IMR-90 (cell line): ENCODE results near the gene PACSIN2. TPM values are rescaled to one million over a fixed set of nuclear protein-coding genes. Genes with fewer than 3 reads are reported as not detected.

Experiments used
- ATAC-seq: fragments of 200-7000 bp; cut with Tn5 transposase; 2 replicates; pipeline ENCODE4 v1.9.1; 2020; ENCODE audit warnings: low read depth, mild to moderate bottlenecking, moderate library complexity
- BruUV-seq: library from RNA; stranded (reverse); fragments of 400-500 nt; replicated peaks from 2 replicates; lab custom pipeline; 2021; lab: Mats Ljungman, UMichigan
- CTCF ChIA-PET: fragments of 300-600 bp; formaldehyde crosslinking; extraction: SDS; loops from one replicate; lab custom pipeline; 2021; ENCODE audit warnings: antibody characterized with exemption; lab: Yijun Ruan, JAX
- POLR2A ChIA-PET: fragments of 300-600 bp; sonication (Branson Sonifier 250); formaldehyde crosslinking; loops from one replicate; lab custom pipeline; 2022; ENCODE audit warnings: antibody characterized with exemption; ENCODE audit not compliant: unreplicated experiment; lab: Charles Lee
- DNase-seq: peaks from one replicate; pipeline ENCODE4 v3.0.0; 2013
- H2AFZ ChIP-seq: replicated peaks from 2 replicates; pipeline ENCODE3; 2013; ENCODE audit warnings: low read length, mild to moderate bottlenecking; ENCODE audit not compliant: poor library complexity
- H2AK5ac ChIP-seq: 2 replicates; pipeline ENCODE4 v1.6.1; 2013; ENCODE audit warnings: low read depth, low read length, inconsistent platforms
- H2AK9ac ChIP-seq: replicated peaks from 2 replicates; pipeline ENCODE3; 2013; ENCODE audit warnings: mild to moderate bottlenecking, low read depth, low read length, moderate library complexity; ENCODE audit not compliant: poor library complexity
- H2BK120ac ChIP-seq: 2 replicates; pipeline ENCODE4 v1.6.1; 2013; ENCODE audit warnings: low read depth, low read length, inconsistent platforms
- H2BK15ac ChIP-seq: 3 replicates; pipeline ENCODE4 v1.6.1; 2013; ENCODE audit warnings: low read depth, low read length, inconsistent platforms
- H2BK20ac ChIP-seq: 2 replicates; pipeline ENCODE4 v1.6.1; 2013; ENCODE audit warnings: low read depth, mild to moderate bottlenecking, inconsistent platforms, low read length, moderate library complexity
- H2BK5ac ChIP-seq: 2 replicates; pipeline ENCODE4 v1.6.1; 2013; ENCODE audit warnings: mild to moderate bottlenecking, low read depth, low read length, inconsistent platforms; ENCODE audit not compliant: poor library complexity, severe bottlenecking
- H3K14ac ChIP-seq: replicated peaks from 2 replicates; pipeline ENCODE4 v1.6.1; 2013; ENCODE audit warnings: low read depth, low read length, inconsistent platforms
- H3K18ac ChIP-seq: 2 replicates; pipeline ENCODE4 v1.6.1; 2013; ENCODE audit warnings: low read depth, low read length, control low read depth
- H3K23ac ChIP-seq: 2 replicates; pipeline ENCODE4 v1.6.1; 2013; ENCODE audit warnings: low read depth, low read length, inconsistent platforms
- H3K27ac ChIP-seq: 2 replicates; pipeline ENCODE4 v1.5.1; 2013; ENCODE audit warnings: mild to moderate bottlenecking, control low read depth, low read length; ENCODE audit not compliant: insufficient read depth
- H3K27me3 ChIP-seq: 2 replicates; pipeline ENCODE4 v1.6.1; 2013; ENCODE audit warnings: low read length; ENCODE audit not compliant: control insufficient read depth, insufficient read depth
- H3K36me3 ChIP-seq: 2 replicates; pipeline ENCODE4 v1.6.1; 2013; ENCODE audit warnings: low read length, mixed read lengths; ENCODE audit not compliant: control insufficient read depth, insufficient read depth
- H3K4ac ChIP-seq: 2 replicates; pipeline ENCODE4 v1.6.1; 2013; ENCODE audit warnings: low read depth, low read length, inconsistent platforms
- H3K4me1 ChIP-seq: 2 replicates; pipeline ENCODE4 v1.6.1; 2013; ENCODE audit warnings: low read length, mixed read lengths; ENCODE audit not compliant: control insufficient read depth, insufficient read depth
- H3K4me2 ChIP-seq: 2 replicates; pipeline ENCODE4 v1.6.1; 2013; ENCODE audit warnings: low read depth, mild to moderate bottlenecking, control low read depth, low read length, moderate library complexity
- H3K4me3 ChIP-seq: 2 replicates; pipeline ENCODE4 v1.5.1; 2013; ENCODE audit warnings: low read depth, mild to moderate bottlenecking, control low read depth, low read length, moderate library complexity; ENCODE audit not compliant: insufficient read depth
- H3K56ac ChIP-seq: 2 replicates; pipeline ENCODE4 v1.6.1; 2013; ENCODE audit warnings: low read length, inconsistent platforms; ENCODE audit not compliant: insufficient read depth; ENCODE audit errors: extremely low read depth
- H3K79me1 ChIP-seq, 2 experiments: 2 replicates each; pipeline ENCODE4 v1.6.1; 2013; ENCODE audit warnings: low read length in 2 of 2, inconsistent platforms in 1 of 2, low read depth in 1 of 2
- H3K9ac ChIP-seq: 2 replicates; pipeline ENCODE4 v1.6.1; 2013; ENCODE audit warnings: low read depth, low read length, control low read depth
- H3K9me1 ChIP-seq: 2 replicates; pipeline ENCODE4 v1.6.1; 2013; ENCODE audit warnings: low read length, inconsistent platforms; ENCODE audit not compliant: insufficient read depth
- H3K9me3 ChIP-seq: 2 replicates; pipeline ENCODE4 v1.6.1; 2013; ENCODE audit warnings: low read length; ENCODE audit not compliant: control insufficient read depth, insufficient read depth
- H4K20me1 ChIP-seq: 2 replicates; pipeline ENCODE4 v1.6.1; 2013; ENCODE audit warnings: low read length, inconsistent platforms; ENCODE audit not compliant: insufficient read depth
- H4K5ac ChIP-seq: 2 replicates; pipeline ENCODE4 v1.6.1; 2013; ENCODE audit warnings: mild to moderate bottlenecking, low read depth, low read length, control low read depth
- H4K8ac ChIP-seq, 2 experiments: 2 replicates each; pipeline ENCODE4 v1.6.1; 2013; ENCODE audit warnings: low read depth in 2 of 2, low read length in 2 of 2, control low read depth in 1 of 2, inconsistent platforms in 1 of 2
- H4K91ac ChIP-seq: 2 replicates; pipeline ENCODE4 v1.6.1; 2013; ENCODE audit warnings: low read depth, low read length, inconsistent platforms; ENCODE audit not compliant: insufficient read depth
- CHD1 ChIP-seq: IDR thresholded peaks from 2 replicates; pipeline ENCODE4 v1.6.1; 2012; ENCODE audit warnings: low read depth, low read length, improper control_type of control experiment
- FOS ChIP-seq: fragments of 150-350 bp; IDR thresholded peaks from 2 replicates; pipeline ENCODE4 v1.6.1; 2016; ENCODE audit warnings: low read depth, low read length
- MAZ ChIP-seq: IDR thresholded peaks from 2 replicates; pipeline ENCODE4 v1.6.1; 2012; ENCODE audit warnings: low read depth, mild to moderate bottlenecking, low read length, improper control_type of control experiment, moderate library complexity, borderline replicate concordance
- USF2 ChIP-seq: fragments of 150-350 bp; IDR thresholded peaks from 2 replicates; pipeline ENCODE4 v1.6.1; 2017; ENCODE audit warnings: mild to moderate bottlenecking, antibody characterized with exemption, low read length, low read depth
- WGBS, 2 experiments: methylation state at CpG; one replicate each; pipeline versions ENCODE4 v1.1.5 to v1.1.7; 2013; ENCODE audit warnings: missing lambda C conversion rate in 2 of 2; ENCODE audit not compliant: insufficient read length in 1 of 2; ENCODE audit errors: extremely low coverage in 2 of 2; 5-methylcytosine and 5-hydroxymethylcytosine counted together
- dilution Hi-C: fragments of 300-500 bp; cut with HindIII; formaldehyde crosslinking; loops from one replicate; pipeline ENCODE4 v1.14.3; 2018; ENCODE audit warnings: low sequenced_read_pairs; ENCODE audit not compliant: unreplicated experiment
- in situ Hi-C: fragments of 300-500 bp; cut with MboI; formaldehyde crosslinking; loops from 3 replicates; pipeline ENCODE4 v1.14.3; 2019; ENCODE audit warnings: low sequenced_read_pairs, inconsistent platforms, mixed read lengths
- intact Hi-C: fragments of 100-400 bp; cut with micrococcal nuclease; formaldehyde crosslinking; loops from 2 replicates; pipeline ENCODE4 v1.10.0; 2022
- polyA plus RNA-seq, 3 experiments: library from polyadenylated mRNA; depleted of rRNA; stranded (reverse); fragments of >200 nt; gene quantifications; 2 replicates each; pipeline ENCODE4 v1.2.3, GENCODE V29; 2012; ENCODE audit warnings: low replicate concordance in 1 of 3
- total RNA-seq: library from RNA; depleted of rRNA; stranded (reverse); fragments of >200 nt; gene quantifications from 2 replicates; pipeline ENCODE4 v1.2.3, GENCODE V29; 2012

The PACSIN2 gene
- total and polyA plus RNA-seq, 2 of the 4 experiments (the other 2 are of a cell fraction) = 85.0 to 118 TPM

DNA sequence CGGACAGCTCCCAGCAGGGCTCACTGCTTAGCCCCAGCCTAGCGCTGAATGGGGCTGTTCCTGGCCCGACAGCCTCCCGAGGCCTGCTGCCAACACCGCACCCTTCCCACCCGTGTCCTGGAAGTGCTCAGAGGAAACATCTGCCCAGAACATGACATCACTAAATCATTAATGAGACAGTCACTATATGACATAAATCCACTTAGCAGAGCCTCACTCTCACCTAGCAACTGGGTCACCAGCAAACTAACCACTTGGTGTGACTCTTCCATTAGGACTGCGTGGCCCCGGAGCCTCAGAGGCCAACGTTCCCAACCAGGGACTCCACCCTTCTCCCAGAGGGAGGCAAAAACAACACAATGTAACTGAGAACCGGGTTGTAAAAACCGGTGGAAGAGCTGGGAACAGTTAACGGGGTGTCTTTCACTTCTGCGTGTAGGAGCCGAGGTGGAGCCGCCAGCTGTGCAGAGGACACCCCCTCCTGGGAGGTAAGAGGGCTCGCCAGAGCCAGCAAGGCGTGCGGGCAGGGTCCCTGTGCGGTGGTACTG, 21.4 kb upstream of the PACSIN2 start:
- Histone ChIP-seq H2BK120ac (no peak overlapping the region), H3K4me3 (no peak overlapping the region), H3K4ac (no peak overlapping the region), H3K4me2 (no peak overlapping the region), H3K27me3 (no peaks in the 10 kb centered on the region), H2BK15ac (no peak overlapping the region), H3K56ac (no peak overlapping the region), H3K9me1 (no peaks in the 10 kb centered on the region), H4K8ac (no peak overlapping the region), H2AK5ac (no peak overlapping the region), H3K18ac (no peak overlapping the region), H4K20me1 (peaks cover 6% of the 10 kb centered on the region), H2AFZ (no peak overlapping the region), H3K36me3 (no peaks in the 10 kb centered on the region), H2AK9ac (no peak overlapping the region), H2BK20ac (no peak overlapping the region), H3K79me1 (no peaks in the 10 kb centered on the region), H3K27ac (no peak overlapping the region), H4K5ac (no peak overlapping the region), H3K9ac (no peak overlapping the region), H3K14ac (no peak overlapping the region), H3K4me1 (no peaks in the 10 kb centered on the region), H4K91ac (no peak overlapping the region), H3K9me3 (no peaks in the 10 kb centered on the region), H3K23ac (no peak overlapping the region), H2BK5ac (no peak overlapping the region)
- no TSS peak for BruUV-seq
- no peak for ATAC-seq
- dilution Hi-C loops = no loop called here
- WGBS, 2 experiments = 58% methylated on average over 8 of the region's 19 CpGs; no CpG with 5 or more reads in 1 of the 2 experiments
- intact Hi-C loops = no loop called here
- no peak for TF ChIP-seq FOS
- no peak for TF ChIP-seq CHD1
- no peak for TF ChIP-seq MAZ
- no peak for TF ChIP-seq USF2
- POLR2A ChIA-PET = no interaction called here
- CTCF ChIA-PET = no interaction called here
- DNase-seq = peak; percentile 64
- in situ Hi-C loops = no loop called here
